IMR-90 (cell line): Measurements from ENCODE around the gene C19orf25. TPM values are rescaled to one million over a fixed set of nuclear protein-coding genes. Genes with fewer than 3 reads are reported as not detected.

Experiments used
- ATAC-seq: fragments of 200-7000 bp; cut with Tn5 transposase; 2 replicates; pipeline ENCODE4 v1.9.1; 2020; ENCODE audit warnings: low read depth, mild to moderate bottlenecking, moderate library complexity
- BruUV-seq: library from RNA; stranded (reverse); fragments of 400-500 nt; replicated peaks from 2 replicates; lab custom pipeline; 2021; lab: Mats Ljungman, UMichigan
- CTCF ChIA-PET: fragments of 300-600 bp; formaldehyde crosslinking; extraction: SDS; loops from one replicate; lab custom pipeline; 2021; ENCODE audit warnings: antibody characterized with exemption; lab: Yijun Ruan, JAX
- POLR2A ChIA-PET: fragments of 300-600 bp; sonication (Branson Sonifier 250); formaldehyde crosslinking; loops from one replicate; lab custom pipeline; 2022; ENCODE audit warnings: antibody characterized with exemption; ENCODE audit not compliant: unreplicated experiment; lab: Charles Lee
- DNase-seq: peaks from one replicate; pipeline ENCODE4 v3.0.0; 2013
- H2AFZ ChIP-seq: replicated peaks from 2 replicates; pipeline ENCODE3; 2013; ENCODE audit warnings: low read length, mild to moderate bottlenecking; ENCODE audit not compliant: poor library complexity
- H2AK5ac ChIP-seq: 2 replicates; pipeline ENCODE4 v1.6.1; 2013; ENCODE audit warnings: low read depth, low read length, inconsistent platforms
- H2AK9ac ChIP-seq: replicated peaks from 2 replicates; pipeline ENCODE3; 2013; ENCODE audit warnings: mild to moderate bottlenecking, low read depth, low read length, moderate library complexity; ENCODE audit not compliant: poor library complexity
- H2BK120ac ChIP-seq: 2 replicates; pipeline ENCODE4 v1.6.1; 2013; ENCODE audit warnings: low read depth, low read length, inconsistent platforms
- H2BK15ac ChIP-seq: 3 replicates; pipeline ENCODE4 v1.6.1; 2013; ENCODE audit warnings: low read depth, low read length, inconsistent platforms
- H2BK20ac ChIP-seq: 2 replicates; pipeline ENCODE4 v1.6.1; 2013; ENCODE audit warnings: low read depth, mild to moderate bottlenecking, inconsistent platforms, low read length, moderate library complexity
- H2BK5ac ChIP-seq: 2 replicates; pipeline ENCODE4 v1.6.1; 2013; ENCODE audit warnings: mild to moderate bottlenecking, low read depth, low read length, inconsistent platforms; ENCODE audit not compliant: poor library complexity, severe bottlenecking
- H3K14ac ChIP-seq: replicated peaks from 2 replicates; pipeline ENCODE4 v1.6.1; 2013; ENCODE audit warnings: low read depth, low read length, inconsistent platforms
- H3K18ac ChIP-seq: 2 replicates; pipeline ENCODE4 v1.6.1; 2013; ENCODE audit warnings: low read depth, low read length, control low read depth
- H3K23ac ChIP-seq: 2 replicates; pipeline ENCODE4 v1.6.1; 2013; ENCODE audit warnings: low read depth, low read length, inconsistent platforms
- H3K27ac ChIP-seq: 2 replicates; pipeline ENCODE4 v1.5.1; 2013; ENCODE audit warnings: mild to moderate bottlenecking, control low read depth, low read length; ENCODE audit not compliant: insufficient read depth
- H3K27me3 ChIP-seq: 2 replicates; pipeline ENCODE4 v1.6.1; 2013; ENCODE audit warnings: low read length; ENCODE audit not compliant: control insufficient read depth, insufficient read depth
- H3K36me3 ChIP-seq: 2 replicates; pipeline ENCODE4 v1.6.1; 2013; ENCODE audit warnings: low read length, mixed read lengths; ENCODE audit not compliant: control insufficient read depth, insufficient read depth
- H3K4ac ChIP-seq: 2 replicates; pipeline ENCODE4 v1.6.1; 2013; ENCODE audit warnings: low read depth, low read length, inconsistent platforms
- H3K4me1 ChIP-seq: 2 replicates; pipeline ENCODE4 v1.6.1; 2013; ENCODE audit warnings: low read length, mixed read lengths; ENCODE audit not compliant: control insufficient read depth, insufficient read depth
- H3K4me2 ChIP-seq: 2 replicates; pipeline ENCODE4 v1.6.1; 2013; ENCODE audit warnings: low read depth, mild to moderate bottlenecking, control low read depth, low read length, moderate library complexity
- H3K4me3 ChIP-seq: 2 replicates; pipeline ENCODE4 v1.5.1; 2013; ENCODE audit warnings: low read depth, mild to moderate bottlenecking, control low read depth, low read length, moderate library complexity; ENCODE audit not compliant: insufficient read depth
- H3K56ac ChIP-seq: 2 replicates; pipeline ENCODE4 v1.6.1; 2013; ENCODE audit warnings: low read length, inconsistent platforms; ENCODE audit not compliant: insufficient read depth; ENCODE audit errors: extremely low read depth
- H3K79me1 ChIP-seq, 2 experiments: 2 replicates each; pipeline ENCODE4 v1.6.1; 2013; ENCODE audit warnings: low read length in 2 of 2, inconsistent platforms in 1 of 2, low read depth in 1 of 2
- H3K9ac ChIP-seq: 2 replicates; pipeline ENCODE4 v1.6.1; 2013; ENCODE audit warnings: low read depth, low read length, control low read depth
- H3K9me1 ChIP-seq: 2 replicates; pipeline ENCODE4 v1.6.1; 2013; ENCODE audit warnings: low read length, inconsistent platforms; ENCODE audit not compliant: insufficient read depth
- H3K9me3 ChIP-seq: 2 replicates; pipeline ENCODE4 v1.6.1; 2013; ENCODE audit warnings: low read length; ENCODE audit not compliant: control insufficient read depth, insufficient read depth
- H4K20me1 ChIP-seq: 2 replicates; pipeline ENCODE4 v1.6.1; 2013; ENCODE audit warnings: low read length, inconsistent platforms; ENCODE audit not compliant: insufficient read depth
- H4K5ac ChIP-seq: 2 replicates; pipeline ENCODE4 v1.6.1; 2013; ENCODE audit warnings: mild to moderate bottlenecking, low read depth, low read length, control low read depth
- H4K8ac ChIP-seq, 2 experiments: 2 replicates each; pipeline ENCODE4 v1.6.1; 2013; ENCODE audit warnings: low read depth in 2 of 2, low read length in 2 of 2, control low read depth in 1 of 2, inconsistent platforms in 1 of 2
- H4K91ac ChIP-seq: 2 replicates; pipeline ENCODE4 v1.6.1; 2013; ENCODE audit warnings: low read depth, low read length, inconsistent platforms; ENCODE audit not compliant: insufficient read depth
- BHLHE40 ChIP-seq: fragments of 150-350 bp; IDR thresholded peaks from 2 replicates; pipeline ENCODE4 v1.6.1; 2016; ENCODE audit warnings: mild to moderate bottlenecking, low read depth, low read length
- NFE2L2 ChIP-seq: fragments of 150-350 bp; IDR thresholded peaks from 2 replicates; pipeline ENCODE4 v1.6.1; 2016; ENCODE audit warnings: low read depth, mild to moderate bottlenecking, low read length
- WGBS, 2 experiments: methylation state at CpG; one replicate each; pipeline versions ENCODE4 v1.1.5 to v1.1.7; 2013; ENCODE audit warnings: missing lambda C conversion rate in 2 of 2; ENCODE audit not compliant: insufficient read length in 1 of 2; ENCODE audit errors: extremely low coverage in 2 of 2; 5-methylcytosine and 5-hydroxymethylcytosine counted together
- dilution Hi-C: fragments of 300-500 bp; cut with HindIII; formaldehyde crosslinking; loops from one replicate; pipeline ENCODE4 v1.14.3; 2018; ENCODE audit warnings: low sequenced_read_pairs; ENCODE audit not compliant: unreplicated experiment
- in situ Hi-C: fragments of 300-500 bp; cut with MboI; formaldehyde crosslinking; loops from 3 replicates; pipeline ENCODE4 v1.14.3; 2019; ENCODE audit warnings: low sequenced_read_pairs, inconsistent platforms, mixed read lengths
- intact Hi-C: fragments of 100-400 bp; cut with micrococcal nuclease; formaldehyde crosslinking; loops from 2 replicates; pipeline ENCODE4 v1.10.0; 2022
- polyA plus RNA-seq, 3 experiments: library from polyadenylated mRNA; depleted of rRNA; stranded (reverse); fragments of >200 nt; gene quantifications; 2 replicates each; pipeline ENCODE4 v1.2.3, GENCODE V29; 2012; ENCODE audit warnings: low replicate concordance in 1 of 3
- total RNA-seq: library from RNA; depleted of rRNA; stranded (reverse); fragments of >200 nt; gene quantifications from 2 replicates; pipeline ENCODE4 v1.2.3, GENCODE V29; 2012

C19orf25 gene
- total and polyA plus RNA-seq, 2 of the 4 experiments (the other 2 are of a cell fraction), result 10.4 to 34.9 TPM

DNA sequence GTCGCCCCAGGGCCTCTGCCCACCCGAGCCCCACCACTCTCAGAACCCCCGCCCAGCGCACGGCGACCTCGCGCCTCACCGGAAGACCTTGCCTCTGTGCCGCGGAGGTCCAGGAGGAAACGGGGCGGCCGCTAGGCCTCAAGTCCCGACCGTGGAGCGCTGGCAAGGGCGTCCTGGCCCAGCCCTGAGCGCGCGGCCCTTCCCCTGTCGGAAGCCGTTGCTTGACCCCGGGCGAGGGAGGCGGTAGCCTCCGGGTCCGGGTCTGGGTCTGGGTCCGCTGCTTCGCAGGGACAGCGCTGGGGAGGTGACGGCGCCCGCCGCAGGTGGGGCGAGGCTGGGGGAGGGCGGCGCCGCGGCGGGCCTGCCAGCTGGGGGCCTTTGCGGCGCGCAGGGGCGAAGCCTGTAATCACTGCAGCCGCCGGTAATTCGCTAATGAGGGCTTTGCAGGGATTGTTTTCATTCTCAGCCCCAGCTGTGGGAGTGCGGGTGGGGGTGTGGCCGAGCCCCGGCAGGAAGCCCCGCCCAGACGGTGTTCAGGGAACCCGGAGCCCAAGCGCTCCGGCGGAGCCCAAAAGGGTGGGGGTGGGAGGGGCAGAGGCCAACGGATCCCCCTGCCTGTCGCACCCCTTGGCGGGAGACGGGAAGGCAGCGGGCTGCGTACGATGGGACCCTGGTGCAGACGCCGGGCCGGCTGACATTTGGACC, 8.6 kb downstream of the C19orf25 start:
- CTCF ChIA-PET, result no interaction called here
- Histone ChIP-seq H3K27me3 (peaks cover 68% of the 10 kb centered on the region), H3K4me2 (peak overlapping the region; percentile 75; the same call in 1 of the 2 replicates)

More for the DNA sequence above, 8.6 kb downstream of the C19orf25 start:
- no TSS peak for BruUV-seq
- peaks cover 0 to 26% of the 10 kb centered on the region in 2 experiments; a peak in 2 of 4 replicates for H3K79me1 ChIP-seq
- no peak overlapping the region for H3K4ac ChIP-seq
- H3K23ac ChIP-seq, result no peak overlapping the region
- DNase-seq, result no peak
- peaks cover 91% of the 10 kb centered on the region for H4K20me1 ChIP-seq
- H4K8ac ChIP-seq, result no peak overlapping the region
- H3K9me3 ChIP-seq, result no peaks in the 10 kb centered on the region; the same call in 1 of the 2 replicates
- peak overlapping the region; percentile 15; the same call in 1 of the 2 replicates for H3K4me3 ChIP-seq
- in situ Hi-C loops (no loop called here), dilution Hi-C loops (no loop called here), intact Hi-C loops (no loop called here)
- no peak overlapping the region for H2BK120ac ChIP-seq
- no peak overlapping the region for H2BK20ac ChIP-seq
- H3K56ac ChIP-seq, result no peak overlapping the region
- TF ChIP-seq BHLHE40 (no peak), NFE2L2 (no peak)
- H2AK5ac ChIP-seq, result no peak overlapping the region
- no peaks in the 10 kb centered on the region; the same call in 1 of the 2 replicates for H3K36me3 ChIP-seq
- ATAC-seq, result peak; percentile 38
- no peak overlapping the region for H3K27ac ChIP-seq
- H2AK9ac ChIP-seq, result peak overlapping the region; percentile 3
- H2AFZ ChIP-seq, result peak overlapping the region; percentile 67
- H2BK15ac ChIP-seq, result no peak overlapping the region
- no peak overlapping the region for H3K9ac ChIP-seq
- no peak overlapping the region for H3K18ac ChIP-seq
- H4K5ac ChIP-seq, result no peak overlapping the region
- no peak overlapping the region for H3K14ac ChIP-seq
- H3K4me1 ChIP-seq, result peaks cover 21% of the 10 kb centered on the region
- POLR2A ChIA-PET, result no interaction called here
- H3K9me1 ChIP-seq, result no peaks in the 10 kb centered on the region
- no peak overlapping the region for H2BK5ac ChIP-seq
- no peak overlapping the region for H4K91ac ChIP-seq
- 4% methylated on average over 34 of the region's 67 CpGs; no CpG with 5 or more reads in 1 of the 2 experiments for WGBS, 2 experiments
